ENCODE data around the gene IZUMO1R. TPM values are rescaled to one million over a fixed set of nuclear protein-coding genes. Genes with fewer than 3 reads are reported as not detected.

The IZUMO1R gene
- total RNA-seq, 1 experiment from 2014 or later = not detected

DNA sequence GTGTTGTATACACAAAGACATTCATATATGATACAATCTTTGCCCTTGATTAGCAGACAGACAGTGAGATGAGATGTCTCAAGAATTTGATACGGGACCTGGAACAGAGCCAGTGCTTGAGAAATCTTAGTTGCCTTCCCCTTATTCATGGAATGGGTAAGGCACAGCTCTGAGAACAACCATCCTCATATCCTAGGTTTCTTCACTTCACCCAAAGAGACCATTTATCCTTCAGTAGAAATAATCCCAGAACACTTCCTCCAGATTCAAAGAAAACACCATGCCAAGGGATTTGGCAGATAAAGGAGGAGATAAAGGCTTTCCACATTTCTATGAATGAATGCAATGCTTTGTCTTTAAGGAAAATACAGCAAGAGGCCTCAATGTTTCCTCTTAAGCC lies 8.8 kb upstream of the IZUMO1R start:
- Histone ChIP-seq H3K27ac (ENCODE audit: low read length) (no peak overlapping the region), H3K4me1 (ENCODE audit: insufficient read depth, low read length) (no peaks in the 10 kb centered on the region), H2AFZ (ENCODE audit: low read length) (no peak overlapping the region), H3K9me2 (replicated peaks; ENCODE audit: low read length) (no peaks in the 10 kb centered on the region), H3K27me3 (ENCODE audit: low read length) (peaks cover 15% of the 10 kb centered on the region), H3F3A (ENCODE audit: low read length, unreplicated experiment) (no peaks in the 10 kb centered on the region), H3K9ac (ENCODE audit: low read length) (no peak overlapping the region), H4K20me1 (ENCODE audit: low read length) (no peaks in the 10 kb centered on the region), H3K9me3 (ENCODE audit: low read length) (no peaks in the 10 kb centered on the region), H3K36me3 (ENCODE audit: low read depth, low read length) (no peaks in the 10 kb centered on the region), H3K4me2 (ENCODE audit: low read length) (no peak overlapping the region), H3K79me2 (ENCODE audit: low read length) (no peaks in the 10 kb centered on the region), H3K4me3 (ENCODE audit: low read length) (no peak overlapping the region)
- intact Hi-C loops (cut with micrococcal nuclease) = loop anchor here (10.0 kb wide), 1 partner anchor 209 kb away; no protein-coding TSS in a partner anchor
- CTCF ChIA-PET = no interaction called here
- DNase-seq (peak; percentile 33), ATAC-seq (no peak)
- POLR2A ChIA-PET (ENCODE audit: unreplicated experiment) = no interaction called here
- TF ChIP-seq EZH2phosphoT487 (IDR thresholded peaks at IDR 0.05; ENCODE audit: borderline replicate concordance, low read length) (no peak), EZH2 (IDR thresholded peaks at IDR 0.05; ENCODE audit: low read length, unreplicated experiment) (no peak)
- TF ChIP-seq, protein P1, sequence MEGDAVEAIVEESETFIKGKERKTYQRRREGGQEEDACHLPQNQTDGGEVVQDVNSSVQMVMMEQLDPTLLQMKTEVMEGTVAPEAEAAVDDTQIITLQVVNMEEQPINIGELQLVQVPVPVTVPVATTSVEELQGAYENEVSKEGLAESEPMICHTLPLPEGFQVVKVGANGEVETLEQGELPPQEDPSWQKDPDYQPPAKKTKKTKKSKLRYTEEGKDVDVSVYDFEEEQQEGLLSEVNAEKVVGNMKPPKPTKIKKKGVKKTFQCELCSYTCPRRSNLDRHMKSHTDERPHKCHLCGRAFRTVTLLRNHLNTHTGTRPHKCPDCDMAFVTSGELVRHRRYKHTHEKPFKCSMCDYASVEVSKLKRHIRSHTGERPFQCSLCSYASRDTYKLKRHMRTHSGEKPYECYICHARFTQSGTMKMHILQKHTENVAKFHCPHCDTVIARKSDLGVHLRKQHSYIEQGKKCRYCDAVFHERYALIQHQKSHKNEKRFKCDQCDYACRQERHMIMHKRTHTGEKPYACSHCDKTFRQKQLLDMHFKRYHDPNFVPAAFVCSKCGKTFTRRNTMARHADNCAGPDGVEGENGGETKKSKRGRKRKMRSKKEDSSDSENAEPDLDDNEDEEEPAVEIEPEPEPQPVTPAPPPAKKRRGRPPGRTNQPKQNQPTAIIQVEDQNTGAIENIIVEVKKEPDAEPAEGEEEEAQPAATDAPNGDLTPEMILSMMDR (conservative IDR thresholded peaks at IDR 0.05; ENCODE audit: low read depth, low read length) = no peak
- no TSS peak for BruUV-seq (replicated peaks)

DNA sequence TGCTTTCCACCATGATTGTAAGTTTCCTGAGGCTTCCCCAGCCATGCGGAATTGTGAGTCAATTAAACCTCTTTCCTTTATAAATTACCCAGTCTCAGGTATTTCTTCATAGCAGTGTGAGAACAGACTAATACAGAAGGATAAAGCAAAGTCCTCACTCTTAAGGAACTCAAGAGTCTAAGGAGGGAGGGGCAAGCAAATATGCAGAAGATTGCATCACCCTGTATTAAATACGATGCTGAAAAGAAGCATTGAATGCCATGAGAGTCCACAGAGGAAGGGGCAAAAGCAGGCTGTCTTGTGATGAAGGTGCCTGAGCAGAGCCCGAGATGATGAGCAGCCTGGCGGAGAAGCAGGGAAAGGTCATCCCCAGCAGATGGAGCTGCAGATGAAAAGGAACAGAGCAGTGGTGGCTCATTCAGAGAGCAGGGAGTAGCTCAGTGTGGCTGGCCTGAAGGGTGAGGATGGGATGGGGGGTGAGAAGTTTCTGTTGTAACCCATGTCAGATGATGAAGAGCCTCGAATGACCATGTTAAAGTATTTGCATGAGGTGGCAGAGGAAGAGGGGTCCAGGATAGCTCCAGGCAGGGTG lies 6.3 kb upstream of the IZUMO1R start:
- DNase-seq (peak; percentile 24), ATAC-seq (peak; percentile 40; the same call in 1 of the 2 replicates)
- H3K9me3 ChIP-seq (ENCODE audit: low read length) = no peaks in the 10 kb centered on the region
- no peaks in the 10 kb centered on the region for H3K36me3 ChIP-seq (ENCODE audit: low read depth, low read length)
- peaks cover 31% of the 10 kb centered on the region for H3K27me3 ChIP-seq (ENCODE audit: low read length)
- POLR2A ChIA-PET (ENCODE audit: unreplicated experiment) = no interaction called here
- no peak overlapping the region for H3K4me3 ChIP-seq (ENCODE audit: low read length)
- no peak overlapping the region for H3K27ac ChIP-seq (ENCODE audit: low read length)
- CTCF ChIA-PET = interaction anchor here (1.0 kb wide), 1 partner anchor 403 kb away, joined by 5 read pairs; no protein-coding TSS in a partner anchor
- no TSS peak for BruUV-seq (replicated peaks)
- no peaks in the 10 kb centered on the region for H3K9me2 ChIP-seq (replicated peaks; ENCODE audit: low read length)
- H3K9ac ChIP-seq (ENCODE audit: low read length) = no peak overlapping the region
- intact Hi-C loops (cut with micrococcal nuclease) = loop anchor here (10.0 kb wide), 1 partner anchor 207 kb away; no protein-coding TSS in a partner anchor
- no peaks in the 10 kb centered on the region for H3F3A ChIP-seq (ENCODE audit: low read length, unreplicated experiment)
- H2AFZ ChIP-seq (ENCODE audit: low read length) = no peak overlapping the region
- H3K4me1 ChIP-seq (ENCODE audit: insufficient read depth, low read length) = no peaks in the 10 kb centered on the region
- no peak overlapping the region for H3K4me2 ChIP-seq (ENCODE audit: low read length)
- H3K79me2 ChIP-seq (ENCODE audit: low read length) = no peaks in the 10 kb centered on the region
- no peaks in the 10 kb centered on the region for H4K20me1 ChIP-seq (ENCODE audit: low read length)
- TF ChIP-seq, protein P1 (conservative IDR thresholded peaks at IDR 0.05; ENCODE audit: low read depth, low read length) = peak; percentile 49
- no peak for TF ChIP-seq EZH2phosphoT487 (IDR thresholded peaks at IDR 0.05; ENCODE audit: borderline replicate concordance, low read length)

DNA sequence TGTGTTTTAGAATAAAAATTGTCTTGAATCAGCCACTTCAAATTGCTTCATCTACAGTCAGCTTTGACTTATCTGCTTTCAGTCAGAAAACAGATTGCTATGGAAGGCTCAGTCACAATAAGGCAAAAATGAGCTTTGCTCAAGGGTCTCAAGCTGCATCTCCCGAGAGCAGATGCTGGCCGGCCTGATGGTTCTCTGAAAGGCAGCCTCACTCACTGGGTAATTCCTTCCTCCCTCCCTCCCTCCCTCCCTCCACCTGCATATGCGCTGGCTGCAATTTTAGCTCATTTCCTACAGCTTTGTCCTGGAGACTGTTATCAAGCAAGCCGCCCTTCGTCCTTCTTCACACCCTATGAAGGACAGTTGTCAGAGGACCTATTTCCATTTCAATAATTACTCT lies 1.6 kb upstream of the IZUMO1R start:
- Histone ChIP-seq H2AFZ (ENCODE audit: low read length) (no peak overlapping the region), H3K27ac (ENCODE audit: low read length) (no peak overlapping the region), H4K20me1 (ENCODE audit: low read length) (no peaks in the 10 kb centered on the region), H3K9me2 (replicated peaks; ENCODE audit: low read length) (no peaks in the 10 kb centered on the region), H3K79me2 (ENCODE audit: low read length) (no peaks in the 10 kb centered on the region), H3K36me3 (ENCODE audit: low read depth, low read length) (no peaks in the 10 kb centered on the region), H3K4me1 (ENCODE audit: insufficient read depth, low read length) (peaks cover 9% of the 10 kb centered on the region; the same call in 1 of the 2 replicates), H3K4me3 (ENCODE audit: low read length) (no peak overlapping the region), H3K9me3 (ENCODE audit: low read length) (no peaks in the 10 kb centered on the region), H3F3A (ENCODE audit: low read length, unreplicated experiment) (no peaks in the 10 kb centered on the region), H3K27me3 (ENCODE audit: low read length) (peaks cover 31% of the 10 kb centered on the region), H3K4me2 (ENCODE audit: low read length) (no peak overlapping the region), H3K9ac (ENCODE audit: low read length) (no peak overlapping the region)
- intact Hi-C loops (cut with micrococcal nuclease) = no loop called here
- ChIA-PET POLR2A (ENCODE audit: unreplicated experiment) (no interaction called here), CTCF (no interaction called here)
- TF ChIP-seq EZH2phosphoT487 (IDR thresholded peaks at IDR 0.05; ENCODE audit: borderline replicate concordance, low read length) (no peak), EZH2 (IDR thresholded peaks at IDR 0.05; ENCODE audit: low read length, unreplicated experiment) (no peak)
- TF ChIP-seq, protein P1 (conservative IDR thresholded peaks at IDR 0.05; ENCODE audit: low read depth, low read length) = no peak
- no TSS peak for BruUV-seq (replicated peaks)
- ATAC-seq = no peak
- DNase-seq = no peak
